Transverse colon (tissue), 4 donors: ENCODE data around the gene LZTFL1. TPM values are rescaled to one million over a fixed set of nuclear protein-coding genes. Genes with fewer than 3 reads are reported as not detected.

Experiments used
- DNase-seq: peaks from one replicate; pipeline ENCODE4 v3.0.0-alpha.2; 2019
- H3K27ac ChIP-seq, 4 donors: fragments of 200-600 bp; sonication (generic); 2 replicates each; pipeline ENCODE4 v1.5.1; 2016 to 2018; ENCODE audit warnings: inconsistent platforms in 4 of 4
- H3K27me3 ChIP-seq: fragments of 200-600 bp; sonication (generic); 2 replicates; pipeline ENCODE4 v1.5.1; 2017; ENCODE audit warnings: inconsistent platforms
- H3K36me3 ChIP-seq, 4 donors: fragments of 200-600 bp; sonication (generic); 2 replicates each; pipeline ENCODE4 v1.5.1; 2017 to 2019; ENCODE audit warnings: inconsistent platforms in 4 of 4
- H3K4me1 ChIP-seq, 4 donors: fragments of 200-600 bp; sonication (generic); 2 replicates each; pipeline ENCODE4 v1.5.1; 2017 to 2020; ENCODE audit warnings: inconsistent platforms in 4 of 4
- H3K4me3 ChIP-seq, 4 donors: fragments of 200-600 bp; sonication (generic); 1 replicate in 1 of 4; 2 replicates in 3 of 4; pipeline versions ENCODE4 v1.5.1 to v1.6.1; 2017 to 2019; ENCODE audit warnings: inconsistent platforms in 4 of 4
- H3K9me3 ChIP-seq, 2 donors: fragments of 200-600 bp; sonication (generic); 2 replicates each; pipeline ENCODE4 v1.5.1; 2017 to 2019; ENCODE audit warnings: inconsistent platforms in 2 of 2
- CTCF ChIP-seq, 5 experiments: fragments of 200-600 bp in 3 of 5; fragments of 450-650 bp in 2 of 5; sonication (generic) in 3 of 5; IDR thresholded peaks; 1 replicate in 2 of 5; 2 replicates in 3 of 5; pipeline ENCODE4 v1.5.1; 2016 to 2017; ENCODE audit warnings: antibody characterized with exemption in 5 of 5, inconsistent platforms in 3 of 5, mild to moderate bottlenecking in 2 of 5, moderate library complexity in 1 of 5
- EP300 ChIP-seq: sonication (generic); formaldehyde crosslinking; IDR thresholded peaks from one replicate; pipeline ENCODE4 v1.6.1; 2017; ENCODE audit warnings: antibody characterized with exemption, low read depth
- POLR2A ChIP-seq: fragments of 450-650 bp; IDR thresholded peaks from one replicate; pipeline ENCODE4 v1.6.1; 2016; ENCODE audit warnings: antibody characterized with exemption, mild to moderate bottlenecking, moderate library complexity
- POLR2AphosphoS5 ChIP-seq, 3 donors: sonication (generic); formaldehyde crosslinking; IDR thresholded peaks; one replicate each; pipeline ENCODE4 v1.6.1; 2016; ENCODE audit warnings: antibody characterized with exemption in 3 of 3
- WGBS, 2 donors: methylation state at CpG; one replicate each; pipeline ENCODE4 v1.1.5; 2018; ENCODE audit warnings: low coverage in 1 of 2; 5-methylcytosine and 5-hydroxymethylcytosine counted together
- in situ Hi-C, 4 donors: fragments of 200-750 bp; cut with MboI; loops; one replicate each; pipeline versions ENCODE4 v1.15.0 to v1.15.1; 2017; ENCODE audit warnings: low sequenced_read_pairs in 3 of 4, low pct_ligation_motif_present in 1 of 4, low pct_unique_long_range_greater_than_20kb in 1 of 4
- intact Hi-C: fragments of 100-400 bp; cut with DNase I; formaldehyde crosslinking; loops from one replicate; pipeline ENCODE4 v1.15.1; 2023; ENCODE audit warnings: low total_unique reads
- total RNA-seq, 4 donors: library from RNA; depleted of rRNA; stranded (reverse); fragments of >200 nt; gene quantifications; one replicate each; pipeline ENCODE4 v1.1.0, GENCODE V29; 2016

Gene LZTFL1
- total RNA-seq, result 10 to 100 TPM in 1 of 4 donors, 1 to 10 TPM in 3; 3.7 to 10.3 (median 7.8) TPM

DNA sequence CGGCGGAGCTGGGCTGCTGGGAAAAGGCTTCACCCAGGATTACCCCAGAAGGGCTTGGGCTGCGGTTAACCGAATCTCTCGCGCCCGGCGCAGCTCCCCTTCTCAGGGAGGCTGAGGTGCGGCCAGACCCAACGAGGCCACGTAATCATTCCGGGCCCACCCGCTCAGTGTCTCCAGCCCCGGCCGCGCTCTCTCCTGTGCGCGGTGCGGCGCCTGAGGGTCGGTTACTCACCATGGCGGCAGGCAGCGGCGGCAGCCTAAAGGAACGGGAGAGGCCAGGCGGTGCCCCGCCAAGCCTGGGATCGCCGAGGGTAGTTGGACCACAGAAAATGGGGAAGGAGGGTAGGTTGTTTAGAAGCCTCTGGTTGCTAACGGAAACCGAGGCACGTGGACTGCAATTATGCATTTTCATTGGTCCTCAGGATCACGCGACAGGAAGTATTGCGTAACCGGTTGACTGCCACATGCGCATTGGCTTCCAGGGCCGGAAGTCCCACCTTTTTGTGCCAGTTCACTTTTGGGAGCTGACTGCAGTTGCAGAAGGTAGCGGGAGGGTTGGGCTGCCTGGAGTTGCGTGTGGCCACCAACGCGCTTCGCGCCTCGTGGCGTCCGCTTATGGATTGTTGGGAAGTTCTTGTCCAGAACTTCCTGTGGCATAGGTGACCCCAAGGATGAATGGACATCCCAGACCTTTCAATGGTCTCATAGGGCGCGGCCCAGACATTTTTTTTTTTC, at the start of gene LZTFL1:
Gene LZTFL1 (minus strand): TSS at position 363 of the 735 bp plus-strand sequence. CDS start 128 bp downstream, at position 235.
- Histone ChIP-seq H3K27me3 (peaks cover 2% of the 10 kb centered on the region), H3K27ac (peak within 1 kb of the TSS; percentile 58 to 71 (median 68)), H3K36me3 (no peaks in the 10 kb centered on the region), H3K4me1 (peaks cover 0 to 13% (median 9%) of the 10 kb centered on the region in 4 donors), H3K9me3 (no peaks in the 10 kb centered on the region), H3K4me3 (peak within 1 kb of the TSS; percentile 56 to 96 (median 86))
- intact Hi-C loops (no loop called here), in situ Hi-C loops (no loop called here)
- WGBS, 2 donors, result 4% methylated on average over 39 of the region's 49 CpGs; no CpG with 5 or more reads in 1 of the 2 donors
- no peak for TF ChIP-seq EP300
- TF ChIP-seq POLR2AphosphoS5 (IDR thresholded peaks at IDR 0.05), result peak in 1 of 3 donors; percentile 52
- peak; percentile 28 for TF ChIP-seq POLR2A
- peak; percentile 94 for DNase-seq

DNA sequence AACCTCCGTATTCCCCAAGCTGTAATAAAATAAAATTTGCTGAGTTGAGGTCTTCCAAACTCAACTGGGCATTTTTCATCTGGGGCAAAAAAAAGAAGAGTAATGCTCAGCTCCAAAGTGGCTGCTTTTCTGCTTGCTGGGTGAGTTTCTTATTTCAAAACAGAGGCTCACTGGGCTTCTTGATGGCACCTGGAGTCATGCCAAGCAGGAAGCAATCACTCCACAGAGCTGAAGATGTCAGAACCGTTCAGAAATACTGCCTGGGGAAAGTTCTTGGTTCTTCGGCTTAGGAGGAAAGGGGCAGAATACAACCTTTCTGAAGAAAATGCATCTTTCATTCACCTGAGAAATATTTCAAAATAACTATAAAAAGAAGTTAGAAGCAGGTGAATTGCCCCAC, 48.5 kb upstream of the LZTFL1 start:
- Histone ChIP-seq H3K4me3 (no peak overlapping the region), H3K27ac (no peak overlapping the region), H3K27me3 (no peaks in the 10 kb centered on the region), H3K36me3 (no peaks in the 10 kb centered on the region), H3K9me3 (no peaks in the 10 kb centered on the region), H3K4me1 (peaks cover 0 to 4% (median 0%) of the 10 kb centered on the region in 4 donors)
- intact Hi-C loops, result no loop called here
- TF ChIP-seq POLR2AphosphoS5 (IDR thresholded peaks at IDR 0.05) (no peak), EP300 (no peak), POLR2A (no peak), CTCF (IDR thresholded peaks at IDR 0.05) (no peak)
- 28 to 41% methylated on average over 3 of the region's 3 CpGs for WGBS, 2 donors
- peak; percentile 76 for DNase-seq
- in situ Hi-C loops, result no loop called here

DNA sequence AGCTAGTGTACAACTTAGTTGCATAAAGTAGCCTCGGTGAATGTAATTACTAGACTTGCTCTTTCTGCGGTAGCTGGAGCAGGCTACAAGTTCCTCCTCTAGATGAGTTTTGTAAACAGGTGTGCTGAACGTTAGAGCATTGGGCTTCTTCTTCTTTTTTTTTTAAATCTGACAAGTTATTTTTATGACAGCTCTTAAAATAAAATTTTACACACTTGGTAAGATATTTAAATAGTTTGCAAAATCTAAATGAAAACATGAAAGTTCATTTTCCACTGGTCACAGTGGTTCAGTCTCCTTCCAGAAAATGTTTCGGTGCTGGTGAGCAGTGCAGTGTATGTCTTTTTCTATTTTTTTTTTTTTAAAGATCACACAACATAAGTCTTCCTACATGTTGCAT, 47.4 kb upstream of the LZTFL1 start:
- TF ChIP-seq POLR2A, result no peak
- no peak for TF ChIP-seq CTCF (IDR thresholded peaks at IDR 0.05)
- TF ChIP-seq EP300, result no peak
- no peak for TF ChIP-seq POLR2AphosphoS5 (IDR thresholded peaks at IDR 0.05)
- Histone ChIP-seq H3K4me1 (peaks cover 0 to 4% (median 0%) of the 10 kb centered on the region in 4 donors), H3K27ac (no peak overlapping the region), H3K4me3 (no peak overlapping the region), H3K9me3 (no peaks in the 10 kb centered on the region), H3K36me3 (no peaks in the 10 kb centered on the region), H3K27me3 (no peaks in the 10 kb centered on the region)
- intact Hi-C loops (no loop called here), in situ Hi-C loops (no loop called here)
- WGBS, 2 donors, result 56 to 57% methylated on average over 4 of the region's 4 CpGs
- DNase-seq, result no peak

GRCh38 chr3:45887759-45888511, 46.0 kb upstream of the LZTFL1 start:
- Histone ChIP-seq H3K27me3 (no peaks in the 10 kb centered on the region), H3K4me3 (no peak overlapping the region), H3K4me1 (peaks cover 0 to 4% (median 0%) of the 10 kb centered on the region in 4 donors), H3K9me3 (no peaks in the 10 kb centered on the region), H3K27ac (no peak overlapping the region), H3K36me3 (no peaks in the 10 kb centered on the region)
- 69% methylated on average over 3 to 7 of the region's 7 CpGs for WGBS, 2 donors
- no peak for DNase-seq
- intact Hi-C loops (no loop called here), in situ Hi-C loops (no loop called here)
- TF ChIP-seq POLR2AphosphoS5 (IDR thresholded peaks at IDR 0.05), result no peak
- no peak for TF ChIP-seq EP300
- TF ChIP-seq CTCF (IDR thresholded peaks at IDR 0.05), result no peak
- no peak for TF ChIP-seq POLR2A
